ENCODE data around the gene OR11L1.

OR11L1 gene

DNA sequence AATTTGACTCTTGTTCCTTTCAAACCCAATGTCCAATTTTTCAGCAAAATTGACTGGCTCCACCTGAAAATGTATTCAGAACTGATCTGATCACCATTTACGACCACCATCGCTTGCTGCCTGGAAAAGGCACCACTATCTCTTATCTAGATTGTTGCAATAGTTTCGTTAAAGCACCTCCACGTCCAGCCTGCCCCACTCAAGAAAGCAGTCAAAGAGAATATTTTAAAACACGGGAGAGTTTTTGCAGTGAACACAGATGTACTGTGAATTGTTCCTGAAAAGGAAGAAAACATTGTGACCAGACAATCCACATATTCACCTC lies 4.0 kb upstream of the OR11L1 start:
- Histone ChIP-seq H3F3A (ENCODE audit: control insufficient read depth, insufficient read depth) (no peaks in the 10 kb centered on the region), H3K79me2 (ENCODE audit: control insufficient read depth, low read length) (no peaks in the 10 kb centered on the region), H3K36me3 (ENCODE audit: control insufficient read depth, low read length) (no peaks in the 10 kb centered on the region), H4K20me1 (ENCODE audit: control insufficient read depth, insufficient read depth, low read depth, low read length) (no peaks in the 10 kb centered on the region), H3K4me1 (ENCODE audit: control insufficient read depth, low read length) (no peaks in the 10 kb centered on the region), H3K4me2 (ENCODE audit: low read length) (no peak overlapping the region), H3K9me2 (replicated peaks; ENCODE audit: control insufficient read depth, low read length) (no peaks in the 10 kb centered on the region), H3K27me3 (ENCODE audit: control insufficient read depth, low read length) (no peaks in the 10 kb centered on the region), H3K9me3 (ENCODE audit: control insufficient read depth, insufficient read depth, low read length) (no peaks in the 10 kb centered on the region), H3K27ac (ENCODE audit: low read depth, low read length) (no peak overlapping the region), H3K4me3 (ENCODE audit: low read length) (no peak overlapping the region)
- TF ChIP-seq CTCF (IDR thresholded peaks at IDR 0.05; ENCODE audit: low read depth, low read length, poor library complexity, severe bottlenecking) (no peak), EZH2phosphoT487 (IDR thresholded peaks at IDR 0.05; ENCODE audit: borderline replicate concordance, low read length) (no peak)

DNA sequence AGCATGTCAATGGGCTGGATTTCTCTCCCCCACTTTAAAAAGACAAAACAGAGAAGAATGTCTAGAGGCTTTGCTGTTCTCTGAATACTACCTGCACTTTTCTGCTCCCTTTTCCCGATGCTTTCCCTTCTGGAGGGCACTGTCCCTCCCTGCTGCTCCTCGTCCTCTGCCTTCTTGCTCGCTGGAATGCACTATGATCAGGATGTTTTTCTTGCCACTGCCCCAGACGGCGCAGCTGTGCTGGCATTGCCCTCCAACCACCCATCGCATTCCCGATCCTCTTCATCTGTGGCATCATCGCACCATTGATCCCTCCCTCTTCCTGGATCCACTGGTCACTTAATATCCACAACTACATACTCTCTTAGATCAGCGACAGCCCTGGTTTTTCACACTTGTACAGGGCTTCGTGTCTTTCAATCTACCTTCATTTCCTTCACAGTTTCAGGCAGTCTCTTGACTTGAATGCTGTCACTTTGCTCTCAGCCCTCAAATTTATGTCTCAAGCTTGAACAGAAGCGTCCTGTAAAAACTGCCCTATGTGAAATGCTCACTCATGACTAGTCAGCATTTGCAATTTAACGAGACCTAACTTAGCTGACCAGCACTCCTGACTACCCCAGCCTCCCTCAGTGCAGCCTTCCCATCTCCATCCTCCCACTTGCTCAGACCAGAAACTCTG lies 3.5 kb upstream of the OR11L1 start:
- H3K9me2 ChIP-seq (replicated peaks; ENCODE audit: control insufficient read depth, low read length): no peaks in the 10 kb centered on the region
- no peaks in the 10 kb centered on the region for H3K9me3 ChIP-seq (ENCODE audit: control insufficient read depth, insufficient read depth, low read length)
- H3K36me3 ChIP-seq (ENCODE audit: control insufficient read depth, low read length): no peaks in the 10 kb centered on the region
- no peaks in the 10 kb centered on the region for H3F3A ChIP-seq (ENCODE audit: control insufficient read depth, insufficient read depth)
- H3K79me2 ChIP-seq (ENCODE audit: control insufficient read depth, low read length): no peaks in the 10 kb centered on the region
- no peak overlapping the region for H3K27ac ChIP-seq (ENCODE audit: low read depth, low read length)
- no peaks in the 10 kb centered on the region for H4K20me1 ChIP-seq (ENCODE audit: control insufficient read depth, insufficient read depth, low read depth, low read length)
- H3K4me2 ChIP-seq (ENCODE audit: low read length): no peak overlapping the region
- H3K4me1 ChIP-seq (ENCODE audit: control insufficient read depth, low read length): no peaks in the 10 kb centered on the region
- no peak for TF ChIP-seq EZH2phosphoT487 (IDR thresholded peaks at IDR 0.05; ENCODE audit: borderline replicate concordance, low read length)
- no peak overlapping the region for H3K4me3 ChIP-seq (ENCODE audit: low read length)
- H3K27me3 ChIP-seq (ENCODE audit: control insufficient read depth, low read length): no peaks in the 10 kb centered on the region

- TF ChIP-seq CTCF (IDR thresholded peaks at IDR 0.05; ENCODE audit: low read depth, low read length, poor library complexity, severe bottlenecking) (no peak), EZH2phosphoT487 (IDR thresholded peaks at IDR 0.05; ENCODE audit: borderline replicate concordance, low read length) (no peak)
- H3K79me2 ChIP-seq (ENCODE audit: control insufficient read depth, low read length): no peaks in the 10 kb centered on the region
- H3K4me1 ChIP-seq (ENCODE audit: control insufficient read depth, low read length): no peaks in the 10 kb centered on the region
- H3K27me3 ChIP-seq (ENCODE audit: control insufficient read depth, low read length): no peaks in the 10 kb centered on the region
- no peaks in the 10 kb centered on the region for H3K36me3 ChIP-seq (ENCODE audit: control insufficient read depth, low read length)
- no peaks in the 10 kb centered on the region for H4K20me1 ChIP-seq (ENCODE audit: control insufficient read depth, insufficient read depth, low read depth, low read length)
- no peaks in the 10 kb centered on the region for H3F3A ChIP-seq (ENCODE audit: control insufficient read depth, insufficient read depth)
- no peak overlapping the region for H3K27ac ChIP-seq (ENCODE audit: low read depth, low read length)
- H3K9me2 ChIP-seq (replicated peaks; ENCODE audit: control insufficient read depth, low read length): no peaks in the 10 kb centered on the region
- H3K9me3 ChIP-seq (ENCODE audit: control insufficient read depth, insufficient read depth, low read length): no peaks in the 10 kb centered on the region
- no peak overlapping the region for H3K4me2 ChIP-seq (ENCODE audit: low read length)
- H3K4me3 ChIP-seq (ENCODE audit: low read length): no peak overlapping the region
These were observed 1.7 kb upstream of the OR11L1 start for GRCh38 chr1:247843411-247843810.

GRCh38 chr1:247840818-247841217 lies 878 bp downstream of the OR11L1 start:
- no peaks in the 10 kb centered on the region for H3K9me3 ChIP-seq (ENCODE audit: control insufficient read depth, insufficient read depth, low read length)
- no peaks in the 10 kb centered on the region for H3F3A ChIP-seq (ENCODE audit: control insufficient read depth, insufficient read depth)
- H3K9me2 ChIP-seq (replicated peaks; ENCODE audit: control insufficient read depth, low read length): no peaks in the 10 kb centered on the region
- H3K4me3 ChIP-seq (ENCODE audit: low read length): no peak overlapping the region
- no peak overlapping the region for H3K27ac ChIP-seq (ENCODE audit: low read depth, low read length)
- H3K27me3 ChIP-seq (ENCODE audit: control insufficient read depth, low read length): no peaks in the 10 kb centered on the region
- no peaks in the 10 kb centered on the region for H3K4me1 ChIP-seq (ENCODE audit: control insufficient read depth, low read length)
- H3K36me3 ChIP-seq (ENCODE audit: control insufficient read depth, low read length): no peaks in the 10 kb centered on the region
- H3K4me2 ChIP-seq (ENCODE audit: low read length): no peak overlapping the region
- TF ChIP-seq CTCF (IDR thresholded peaks at IDR 0.05; ENCODE audit: low read depth, low read length, poor library complexity, severe bottlenecking): no peak
- TF ChIP-seq EZH2phosphoT487 (IDR thresholded peaks at IDR 0.05; ENCODE audit: borderline replicate concordance, low read length): no peak
- H3K79me2 ChIP-seq (ENCODE audit: control insufficient read depth, low read length): no peaks in the 10 kb centered on the region
- H4K20me1 ChIP-seq (ENCODE audit: control insufficient read depth, insufficient read depth, low read depth, low read length): no peaks in the 10 kb centered on the region

All from DOHH2 (cell line).